ENCODE results near the gene GDPD3. TPM values are rescaled to one million over a fixed set of nuclear protein-coding genes. Genes with fewer than 3 reads are reported as not detected.

Gene GDPD3
- total RNA-seq, 1 donor from 2014 or later: 11.2 TPM

GRCh38 chr16:30095166-30096078, 17.9 kb downstream of the GDPD3 start:
- no peak for DNase-seq (ENCODE audit: low spot score)

GRCh38 chr16:30094541-30095165, 18.7 kb downstream of the GDPD3 start:
- DNase-seq (ENCODE audit: low spot score): no peak

- DNase-seq (ENCODE audit: low spot score): peak; percentile 76
Measured at GRCh38 chr16:30092373-30093010, 20.8 kb downstream of the GDPD3 start.

- peak; percentile 93 for DNase-seq (ENCODE audit: low spot score)
Measured at GRCh38 chr16:30091474-30092372, 21.6 kb downstream of the GDPD3 start, which contains the start of gene TBX6. Gene TBX6 (minus strand): TSS chr16:30091924. CDS start chr16:30091193, 731 bp downstream.

GRCh38 chr16:30090610-30091331, 22.6 kb downstream of the GDPD3 start:
- no peak for DNase-seq (ENCODE audit: low spot score)

- DNase-seq (ENCODE audit: low spot score): no peak
Measured at GRCh38 chr16:30088832-30089624, 24.3 kb downstream of the GDPD3 start.

GRCh38 chr16:30088237-30088831, 25.0 kb downstream of the GDPD3 start:
- DNase-seq (ENCODE audit: low spot score): no peak

GRCh38 chr16:30087181-30087898, 26.0 kb downstream of the GDPD3 start:
- DNase-seq (ENCODE audit: low spot score): no peak

- DNase-seq (ENCODE audit: low spot score): no peak
Measured at GRCh38 chr16:30086291-30087140, 26.8 kb downstream of the GDPD3 start.

- no peak for DNase-seq (ENCODE audit: low spot score)
Measured at GRCh38 chr16:30085820-30086219, 27.5 kb downstream of the GDPD3 start.

GRCh38 chr16:30085247-30085646, 28.1 kb downstream of the GDPD3 start:
- DNase-seq (ENCODE audit: low spot score): no peak

- no peak for DNase-seq (ENCODE audit: low spot score)
Measured at GRCh38 chr16:30084816-30085159, 28.5 kb downstream of the GDPD3 start.

- DNase-seq (ENCODE audit: low spot score): no peak
Measured at GRCh38 chr16:30084096-30084815, 29.1 kb downstream of the GDPD3 start.

GRCh38 chr16:30083216-30084055, 29.9 kb downstream of the GDPD3 start:
- no peak for DNase-seq (ENCODE audit: low spot score)

- no peak for DNase-seq (ENCODE audit: low spot score)
Measured at GRCh38 chr16:30082545-30083090, 30.7 kb downstream of the GDPD3 start.

GRCh38 chr16:30079480-30079879, 33.9 kb downstream of the GDPD3 start:
- DNase-seq (ENCODE audit: low spot score): no peak
